Measurements from ENCODE around the gene CCL21.

Gene CCL21

DNA sequence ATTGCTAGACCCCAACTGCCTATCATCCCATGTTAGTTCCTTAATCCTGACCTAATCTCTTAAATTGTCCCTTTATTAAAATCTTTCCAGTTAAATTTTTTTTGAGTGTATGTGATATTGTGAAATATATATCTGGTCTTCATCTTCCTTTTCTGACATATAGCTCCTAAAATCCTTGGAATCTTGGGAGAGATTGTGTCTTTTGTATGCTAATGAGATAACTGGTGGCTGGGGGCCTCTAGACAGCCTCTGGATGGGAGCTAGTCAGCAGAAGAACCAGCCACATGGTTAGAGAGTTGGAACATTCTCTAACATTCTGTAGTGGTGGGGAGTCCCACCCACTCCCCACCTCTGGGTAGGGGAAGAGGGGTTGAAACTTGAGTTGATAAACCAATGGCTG lies 15.1 kb downstream of the CCL21 start:
- TF ChIP-seq ISL1 (CRISPR knock-in tag; IDR thresholded peaks at IDR 0.05) (no peak), ZFP3 (CRISPR knock-in tag; IDR thresholded peaks at IDR 0.05) (no peak), ZNF565 (CRISPR knock-in tag; conservative IDR thresholded peaks at IDR 0.05; ENCODE audit: low read depth) (no peak), OSR1 (CRISPR knock-in tag; IDR thresholded peaks at IDR 0.05) (no peak)
- TF ChIP-seq, protein P1, sequence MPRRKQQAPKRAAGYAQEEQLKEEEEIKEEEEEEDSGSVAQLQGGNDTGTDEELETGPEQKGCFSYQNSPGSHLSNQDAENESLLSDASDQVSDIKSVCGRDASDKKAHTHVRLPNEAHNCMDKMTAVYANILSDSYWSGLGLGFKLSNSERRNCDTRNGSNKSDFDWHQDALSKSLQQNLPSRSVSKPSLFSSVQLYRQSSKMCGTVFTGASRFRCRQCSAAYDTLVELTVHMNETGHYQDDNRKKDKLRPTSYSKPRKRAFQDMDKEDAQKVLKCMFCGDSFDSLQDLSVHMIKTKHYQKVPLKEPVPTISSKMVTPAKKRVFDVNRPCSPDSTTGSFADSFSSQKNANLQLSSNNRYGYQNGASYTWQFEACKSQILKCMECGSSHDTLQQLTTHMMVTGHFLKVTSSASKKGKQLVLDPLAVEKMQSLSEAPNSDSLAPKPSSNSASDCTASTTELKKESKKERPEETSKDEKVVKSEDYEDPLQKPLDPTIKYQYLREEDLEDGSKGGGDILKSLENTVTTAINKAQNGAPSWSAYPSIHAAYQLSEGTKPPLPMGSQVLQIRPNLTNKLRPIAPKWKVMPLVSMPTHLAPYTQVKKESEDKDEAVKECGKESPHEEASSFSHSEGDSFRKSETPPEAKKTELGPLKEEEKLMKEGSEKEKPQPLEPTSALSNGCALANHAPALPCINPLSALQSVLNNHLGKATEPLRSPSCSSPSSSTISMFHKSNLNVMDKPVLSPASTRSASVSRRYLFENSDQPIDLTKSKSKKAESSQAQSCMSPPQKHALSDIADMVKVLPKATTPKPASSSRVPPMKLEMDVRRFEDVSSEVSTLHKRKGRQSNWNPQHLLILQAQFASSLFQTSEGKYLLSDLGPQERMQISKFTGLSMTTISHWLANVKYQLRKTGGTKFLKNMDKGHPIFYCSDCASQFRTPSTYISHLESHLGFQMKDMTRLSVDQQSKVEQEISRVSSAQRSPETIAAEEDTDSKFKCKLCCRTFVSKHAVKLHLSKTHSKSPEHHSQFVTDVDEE (CRISPR knock-in tag; IDR thresholded peaks at IDR 0.05): no peak
- TF ChIP-seq, protein P2, sequence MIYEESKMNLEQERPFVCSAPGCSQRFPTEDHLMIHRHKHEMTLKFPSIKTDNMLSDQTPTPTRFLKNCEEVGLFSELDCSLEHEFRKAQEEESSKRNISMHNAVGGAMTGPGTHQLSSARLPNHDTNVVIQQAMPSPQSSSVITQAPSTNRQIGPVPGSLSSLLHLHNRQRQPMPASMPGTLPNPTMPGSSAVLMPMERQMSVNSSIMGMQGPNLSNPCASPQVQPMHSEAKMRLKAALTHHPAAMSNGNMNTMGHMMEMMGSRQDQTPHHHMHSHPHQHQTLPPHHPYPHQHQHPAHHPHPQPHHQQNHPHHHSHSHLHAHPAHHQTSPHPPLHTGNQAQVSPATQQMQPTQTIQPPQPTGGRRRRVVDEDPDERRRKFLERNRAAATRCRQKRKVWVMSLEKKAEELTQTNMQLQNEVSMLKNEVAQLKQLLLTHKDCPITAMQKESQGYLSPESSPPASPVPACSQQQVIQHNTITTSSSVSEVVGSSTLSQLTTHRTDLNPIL (CRISPR knock-in tag; IDR thresholded peaks at IDR 0.05; ENCODE audit: low read depth): no peak
- no peak for ATAC-seq

DNA sequence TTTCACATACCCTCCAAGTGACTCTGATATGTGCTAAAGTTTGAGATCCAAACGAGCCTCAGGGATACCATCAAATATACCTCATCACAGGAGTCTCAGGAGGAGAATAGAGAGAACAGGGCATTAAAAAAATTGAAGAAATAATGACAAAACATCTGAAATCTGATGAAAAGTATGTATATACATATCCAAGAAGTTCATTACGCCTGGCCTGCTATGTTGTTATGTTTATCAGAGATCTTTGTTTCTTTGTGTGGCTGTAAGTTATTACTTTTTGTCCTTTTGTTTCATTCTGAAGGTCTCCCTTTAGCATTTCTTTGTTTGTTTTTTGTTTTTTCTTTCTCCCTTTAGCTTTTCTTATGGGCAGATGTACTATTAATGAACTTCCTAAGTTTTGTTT lies 16.4 kb downstream of the CCL21 start:
- no peak for ATAC-seq
- TF ChIP-seq TCF4 (CRISPR knock-in tag; IDR thresholded peaks at IDR 0.05; ENCODE audit: borderline replicate concordance) (no peak), ZNF70 (CRISPR knock-in tag; IDR thresholded peaks at IDR 0.05) (no peak), ZFP3 (CRISPR knock-in tag; IDR thresholded peaks at IDR 0.05) (no peak), ZNF8 (CRISPR knock-in tag; IDR thresholded peaks at IDR 0.05) (no peak), OSR1 (CRISPR knock-in tag; IDR thresholded peaks at IDR 0.05) (no peak), ESRRG (CRISPR knock-in tag; IDR thresholded peaks at IDR 0.05) (no peak), ZNF565 (CRISPR knock-in tag; conservative IDR thresholded peaks at IDR 0.05; ENCODE audit: low read depth) (no peak), ISL1 (CRISPR knock-in tag; IDR thresholded peaks at IDR 0.05) (no peak), BACH2 (CRISPR knock-in tag; IDR thresholded peaks at IDR 0.05; ENCODE audit: borderline replicate concordance) (no peak), TOX (CRISPR knock-in tag; IDR thresholded peaks at IDR 0.05; ENCODE audit: borderline replicate concordance) (no peak), GLIS3 (CRISPR knock-in tag; IDR thresholded peaks at IDR 0.05) (no peak), PPARA (CRISPR knock-in tag; IDR thresholded peaks at IDR 0.05; ENCODE audit: borderline replicate concordance) (no peak), CSDC2 (CRISPR knock-in tag; IDR thresholded peaks at IDR 0.05) (no peak), ZFP30 (CRISPR knock-in tag; IDR thresholded peaks at IDR 0.05) (no peak), SNAI2 (CRISPR knock-in tag; IDR thresholded peaks at IDR 0.05) (no peak)
- TF ChIP-seq, protein P1 (CRISPR knock-in tag; IDR thresholded peaks at IDR 0.05): no peak
- TF ChIP-seq, protein P3, sequence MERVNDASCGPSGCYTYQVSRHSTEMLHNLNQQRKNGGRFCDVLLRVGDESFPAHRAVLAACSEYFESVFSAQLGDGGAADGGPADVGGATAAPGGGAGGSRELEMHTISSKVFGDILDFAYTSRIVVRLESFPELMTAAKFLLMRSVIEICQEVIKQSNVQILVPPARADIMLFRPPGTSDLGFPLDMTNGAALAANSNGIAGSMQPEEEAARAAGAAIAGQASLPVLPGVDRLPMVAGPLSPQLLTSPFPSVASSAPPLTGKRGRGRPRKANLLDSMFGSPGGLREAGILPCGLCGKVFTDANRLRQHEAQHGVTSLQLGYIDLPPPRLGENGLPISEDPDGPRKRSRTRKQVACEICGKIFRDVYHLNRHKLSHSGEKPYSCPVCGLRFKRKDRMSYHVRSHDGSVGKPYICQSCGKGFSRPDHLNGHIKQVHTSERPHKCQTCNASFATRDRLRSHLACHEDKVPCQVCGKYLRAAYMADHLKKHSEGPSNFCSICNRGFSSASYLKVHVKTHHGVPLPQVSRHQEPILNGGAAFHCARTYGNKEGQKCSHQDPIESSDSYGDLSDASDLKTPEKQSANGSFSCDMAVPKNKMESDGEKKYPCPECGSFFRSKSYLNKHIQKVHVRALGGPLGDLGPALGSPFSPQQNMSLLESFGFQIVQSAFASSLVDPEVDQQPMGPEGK (CRISPR knock-in tag; IDR thresholded peaks at IDR 0.05; ENCODE audit: borderline replicate concordance): no peak
- TF ChIP-seq, protein P4, sequence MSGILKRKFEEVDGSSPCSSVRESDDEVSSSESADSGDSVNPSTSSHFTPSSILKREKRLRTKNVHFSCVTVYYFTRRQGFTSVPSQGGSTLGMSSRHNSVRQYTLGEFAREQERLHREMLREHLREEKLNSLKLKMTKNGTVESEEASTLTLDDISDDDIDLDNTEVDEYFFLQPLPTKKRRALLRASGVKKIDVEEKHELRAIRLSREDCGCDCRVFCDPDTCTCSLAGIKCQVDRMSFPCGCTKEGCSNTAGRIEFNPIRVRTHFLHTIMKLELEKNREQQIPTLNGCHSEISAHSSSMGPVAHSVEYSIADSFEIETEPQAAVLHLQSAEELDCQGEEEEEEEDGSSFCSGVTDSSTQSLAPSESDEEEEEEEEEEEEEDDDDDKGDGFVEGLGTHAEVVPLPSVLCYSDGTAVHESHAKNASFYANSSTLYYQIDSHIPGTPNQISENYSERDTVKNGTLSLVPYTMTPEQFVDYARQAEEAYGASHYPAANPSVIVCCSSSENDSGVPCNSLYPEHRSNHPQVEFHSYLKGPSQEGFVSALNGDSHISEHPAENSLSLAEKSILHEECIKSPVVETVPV (CRISPR knock-in tag; IDR thresholded peaks at IDR 0.05): no peak
- TF ChIP-seq, protein P5, sequence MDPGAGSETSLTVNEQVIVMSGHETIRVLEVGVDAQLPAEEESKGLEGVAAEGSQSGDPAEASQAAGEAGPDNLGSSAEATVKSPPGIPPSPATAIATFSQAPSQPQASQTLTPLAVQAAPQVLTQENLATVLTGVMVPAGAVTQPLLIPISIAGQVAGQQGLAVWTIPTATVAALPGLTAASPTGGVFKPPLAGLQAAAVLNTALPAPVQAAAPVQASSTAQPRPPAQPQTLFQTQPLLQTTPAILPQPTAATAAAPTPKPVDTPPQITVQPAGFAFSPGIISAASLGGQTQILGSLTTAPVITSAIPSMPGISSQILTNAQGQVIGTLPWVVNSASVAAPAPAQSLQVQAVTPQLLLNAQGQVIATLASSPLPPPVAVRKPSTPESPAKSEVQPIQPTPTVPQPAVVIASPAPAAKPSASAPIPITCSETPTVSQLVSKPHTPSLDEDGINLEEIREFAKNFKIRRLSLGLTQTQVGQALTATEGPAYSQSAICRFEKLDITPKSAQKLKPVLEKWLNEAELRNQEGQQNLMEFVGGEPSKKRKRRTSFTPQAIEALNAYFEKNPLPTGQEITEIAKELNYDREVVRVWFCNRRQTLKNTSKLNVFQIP (CRISPR knock-in tag; IDR thresholded peaks at IDR 0.05; ENCODE audit: borderline replicate concordance, low read depth): no peak
